GM18867 (cell line): ENCODE results near the gene TRIM15.
"Not testable (repeated sequence)": the region's sequence is repeated elsewhere in the genome, so short reads cannot be mapped to it uniquely, and the experiment has no call there.

ENCODE experiments used
- ATAC-seq: cut with Tn5 transposase; IDR thresholded peaks from one replicate; pipeline ENCODE4 v1.9.1; 2021; ENCODE audit warnings: mild to moderate bottlenecking, moderate library complexity; ENCODE audit not compliant: unreplicated experiment

Gene TRIM15

DNA sequence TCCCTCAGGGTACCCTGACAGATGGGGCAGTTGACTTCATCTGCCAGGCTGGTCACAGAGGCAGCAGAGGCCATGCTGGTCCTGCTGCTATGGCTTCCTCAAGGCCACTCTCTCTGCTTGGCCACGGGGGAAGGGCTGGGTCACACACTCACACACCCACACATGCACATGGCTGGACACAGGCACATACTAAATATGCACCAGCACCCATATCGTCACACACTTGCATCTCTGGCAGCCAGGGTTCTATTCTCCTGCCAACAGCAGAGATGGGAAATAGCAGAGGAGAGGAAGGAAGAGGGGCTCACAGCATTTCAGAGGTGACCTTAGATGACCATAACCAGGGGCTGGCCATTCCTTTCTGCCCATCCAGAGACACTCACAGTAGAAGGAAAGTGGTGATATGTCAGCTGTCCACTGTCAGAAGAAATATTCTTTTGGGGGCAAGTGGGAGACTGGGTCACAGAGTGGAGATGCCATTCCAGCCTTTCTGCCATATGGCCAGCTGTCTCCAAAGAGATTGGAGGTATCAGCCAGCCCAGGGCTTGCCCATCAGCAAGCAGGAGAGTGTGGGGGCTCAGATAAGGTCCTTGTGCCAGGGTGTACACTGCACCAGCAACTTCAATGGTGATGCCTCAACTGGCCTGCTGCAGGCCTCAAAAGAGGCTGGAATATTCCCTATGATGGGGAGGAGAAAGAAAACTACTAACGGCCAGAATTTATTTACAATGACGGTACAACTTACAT lies 2.4 kb upstream of the TRIM15 start, which contains the start of gene TRIM10:
Gene TRIM10 (minus strand): TSS at position 427 of the 747 bp plus-strand sequence. CDS start 353 bp downstream, at position 74.
- no peak for ATAC-seq

DNA sequence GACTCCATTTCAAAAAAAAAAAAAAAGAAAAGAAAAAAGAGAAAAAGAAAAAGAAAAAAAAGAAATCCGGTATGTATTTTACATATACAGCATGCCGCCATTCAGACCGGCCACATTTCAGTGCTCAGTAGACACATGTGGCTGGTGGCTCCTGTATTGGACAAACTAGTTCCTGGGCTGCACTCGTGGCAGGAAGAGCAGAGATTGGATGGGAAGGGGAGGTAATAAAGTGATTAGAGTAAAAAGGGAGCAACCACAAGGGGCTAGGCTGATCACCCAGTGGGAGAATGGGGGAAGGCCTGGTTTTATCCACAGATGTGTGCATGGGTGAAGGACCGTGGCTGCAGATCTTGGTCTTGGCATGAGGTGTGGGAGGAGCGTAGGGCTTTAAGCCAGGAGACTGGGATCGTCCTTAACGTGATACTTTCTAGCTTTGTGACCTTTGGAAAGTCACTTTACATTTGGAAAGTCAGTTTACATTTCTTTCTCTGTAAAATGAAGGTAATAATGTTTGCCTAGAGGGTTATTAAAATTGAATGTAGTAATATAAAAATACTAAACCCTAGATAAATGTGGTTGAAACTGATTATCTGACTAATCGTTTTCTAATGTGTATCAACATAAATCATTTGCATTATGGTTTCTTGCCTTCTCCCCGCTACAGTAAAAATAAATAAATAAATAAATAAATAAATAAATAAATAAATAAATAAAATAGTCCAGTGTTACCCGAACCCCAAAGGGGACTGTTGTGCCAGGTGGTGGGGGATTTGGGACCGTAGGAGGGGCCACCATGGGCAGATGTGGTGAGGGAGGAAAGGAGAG lies 869 bp upstream of the TRIM15 start:
- no peak for ATAC-seq

DNA sequence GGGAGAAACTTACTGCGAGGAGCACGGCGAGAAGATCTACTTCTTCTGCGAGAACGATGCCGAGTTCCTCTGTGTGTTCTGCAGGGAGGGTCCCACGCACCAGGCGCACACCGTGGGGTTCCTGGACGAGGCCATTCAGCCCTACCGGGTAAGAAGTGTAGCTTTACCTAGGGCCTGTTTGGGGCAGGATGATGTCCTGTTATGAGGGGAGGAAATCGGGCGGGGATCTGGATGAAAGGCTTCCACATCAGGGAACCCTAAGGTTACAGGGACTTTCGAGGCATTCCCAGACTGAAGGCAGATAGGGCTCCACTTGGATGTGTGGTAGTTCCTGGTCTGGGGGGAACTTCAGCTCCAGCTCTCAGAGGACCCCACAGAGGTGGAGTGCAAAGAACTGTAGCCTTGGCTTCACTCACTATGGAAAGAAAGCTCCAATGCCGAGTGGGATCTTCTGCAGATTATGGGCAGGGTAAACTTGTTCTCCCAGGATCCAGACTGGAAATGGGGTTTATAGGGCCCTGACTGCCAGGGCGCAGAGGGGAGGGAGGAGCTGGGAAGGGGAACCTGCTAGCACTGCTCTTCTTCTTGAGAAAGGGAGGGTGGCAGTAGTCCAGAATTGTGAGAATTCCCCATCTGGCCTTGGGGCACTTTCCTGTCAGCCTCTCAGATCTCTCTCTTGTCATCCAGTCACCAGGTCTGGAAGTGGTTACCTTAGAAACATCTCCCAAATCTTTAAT lies 740 bp downstream of the TRIM15 start:
- no peak for ATAC-seq

DNA sequence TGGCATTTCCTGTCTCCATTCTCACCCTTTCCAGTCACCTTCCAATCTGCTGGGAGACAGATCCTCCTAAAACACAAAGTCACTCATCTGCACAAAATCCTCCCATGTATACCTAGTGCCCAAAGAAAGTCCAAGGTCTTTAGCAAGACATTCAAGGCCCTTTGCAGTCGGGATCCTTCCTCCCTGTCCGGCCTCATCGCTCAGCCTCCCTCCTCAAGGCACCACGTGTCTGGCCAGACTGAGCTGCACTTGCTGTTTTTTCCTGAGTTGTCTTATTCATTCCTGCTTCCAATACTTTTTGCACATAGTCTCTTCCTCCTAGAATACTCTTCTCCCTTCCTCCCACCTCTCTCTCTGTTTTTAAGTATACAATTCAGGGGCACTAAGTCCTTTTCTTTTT lies 1.4 kb downstream of the TRIM15 start:
- no peak for ATAC-seq

DNA sequence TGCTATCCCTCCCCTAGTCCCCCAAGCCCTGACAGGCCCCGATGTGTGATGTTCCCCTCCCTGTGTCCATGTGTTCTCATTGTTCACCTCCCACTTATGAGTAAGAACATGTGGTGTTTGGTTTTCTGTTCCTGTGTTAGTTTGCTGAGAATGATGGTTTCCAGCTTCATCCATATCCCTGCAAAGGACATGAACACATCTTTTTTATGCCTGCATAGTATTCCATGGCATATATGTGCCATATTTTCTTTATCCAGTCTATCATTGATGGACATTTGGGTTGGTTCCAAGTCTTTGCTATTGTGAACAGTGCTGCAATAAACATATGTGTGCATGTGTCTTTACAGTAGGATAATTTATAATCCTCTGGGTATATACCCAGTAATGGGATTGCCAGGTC lies 1.9 kb downstream of the TRIM15 start:
- ATAC-seq = not testable (repeated sequence)

DNA sequence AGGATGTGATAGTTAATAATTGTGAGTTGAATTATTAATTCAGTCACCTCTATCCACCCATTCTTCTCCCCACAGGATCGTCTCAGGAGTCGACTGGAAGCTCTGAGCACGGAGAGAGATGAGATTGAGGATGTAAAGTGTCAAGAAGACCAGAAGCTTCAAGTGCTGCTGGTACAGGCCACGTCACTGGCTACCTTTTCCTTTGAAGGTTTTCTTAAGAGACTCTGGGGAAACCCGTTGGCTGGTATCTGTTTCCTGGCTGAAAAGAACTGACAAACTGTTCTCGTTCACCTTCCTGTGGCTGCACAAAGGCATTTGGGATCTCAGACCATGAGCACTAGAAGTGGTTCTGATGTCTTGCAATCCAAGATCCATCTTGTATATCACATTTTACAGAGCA lies 3.8 kb downstream of the TRIM15 start:
- ATAC-seq = no peak

DNA sequence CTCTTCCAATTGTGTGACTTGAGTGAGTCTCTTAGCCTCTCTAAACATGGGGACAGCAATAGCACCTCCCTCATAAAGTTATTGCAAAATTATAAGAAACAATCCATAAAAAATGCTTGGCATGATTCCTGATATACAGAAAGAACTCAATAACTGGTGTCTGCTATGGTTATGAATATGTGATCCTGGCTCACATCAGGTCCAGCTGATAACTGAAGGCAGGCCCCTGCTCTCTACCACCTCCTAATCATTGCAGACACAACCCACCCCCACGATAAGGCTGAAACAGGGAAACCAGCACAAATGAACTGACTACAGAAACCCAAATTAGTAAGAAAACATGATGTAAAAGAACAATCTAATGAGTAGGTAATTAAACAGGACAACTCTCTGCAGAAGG lies 5.4 kb downstream of the TRIM15 start:
- ATAC-seq = no peak

DNA sequence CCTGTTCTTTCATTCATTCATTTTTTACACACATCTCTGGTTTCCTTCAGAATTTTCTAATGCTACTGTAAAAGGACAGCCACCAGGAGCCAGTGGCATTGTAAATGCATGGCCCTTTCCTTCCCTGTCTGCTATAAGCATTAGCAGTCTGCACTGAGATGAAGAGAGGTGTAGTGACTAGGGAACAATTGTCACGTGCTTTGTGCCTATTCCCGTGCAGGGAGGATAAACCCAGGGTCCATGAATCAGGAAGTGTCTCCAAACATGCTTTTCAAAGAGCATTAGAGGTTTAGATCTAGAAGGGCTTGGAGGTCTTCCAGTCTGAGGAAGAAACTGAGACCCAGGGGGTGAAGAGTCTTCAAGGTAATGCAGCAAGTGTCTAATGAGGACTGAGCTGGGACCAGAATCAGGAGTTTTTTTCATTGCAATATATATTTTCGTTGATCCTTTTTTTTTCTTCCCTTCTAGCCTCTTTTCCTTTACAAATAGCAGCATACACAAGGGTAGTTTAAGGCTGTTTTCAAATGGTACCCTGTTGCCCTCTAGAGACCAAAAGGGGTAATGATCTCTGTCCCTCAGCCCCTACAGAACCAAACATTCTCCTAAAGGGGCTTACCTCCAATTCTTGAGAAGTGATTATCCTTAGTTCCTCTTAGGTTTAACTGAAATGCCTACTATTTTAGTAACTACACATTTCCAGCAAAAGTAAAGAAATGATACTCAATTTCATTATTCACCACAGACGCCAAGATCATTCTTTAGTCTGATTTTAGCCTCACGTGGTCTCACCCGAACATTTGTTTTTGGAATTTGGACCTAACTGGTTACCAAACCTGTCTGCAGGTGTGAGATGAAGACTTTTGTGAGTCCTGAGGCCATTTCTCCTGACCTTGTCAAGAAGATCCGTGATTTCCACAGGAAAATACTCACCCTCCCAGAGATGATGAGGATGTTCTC lies 6.6 kb downstream of the TRIM15 start:
- peak; percentile 51 for ATAC-seq

DNA sequence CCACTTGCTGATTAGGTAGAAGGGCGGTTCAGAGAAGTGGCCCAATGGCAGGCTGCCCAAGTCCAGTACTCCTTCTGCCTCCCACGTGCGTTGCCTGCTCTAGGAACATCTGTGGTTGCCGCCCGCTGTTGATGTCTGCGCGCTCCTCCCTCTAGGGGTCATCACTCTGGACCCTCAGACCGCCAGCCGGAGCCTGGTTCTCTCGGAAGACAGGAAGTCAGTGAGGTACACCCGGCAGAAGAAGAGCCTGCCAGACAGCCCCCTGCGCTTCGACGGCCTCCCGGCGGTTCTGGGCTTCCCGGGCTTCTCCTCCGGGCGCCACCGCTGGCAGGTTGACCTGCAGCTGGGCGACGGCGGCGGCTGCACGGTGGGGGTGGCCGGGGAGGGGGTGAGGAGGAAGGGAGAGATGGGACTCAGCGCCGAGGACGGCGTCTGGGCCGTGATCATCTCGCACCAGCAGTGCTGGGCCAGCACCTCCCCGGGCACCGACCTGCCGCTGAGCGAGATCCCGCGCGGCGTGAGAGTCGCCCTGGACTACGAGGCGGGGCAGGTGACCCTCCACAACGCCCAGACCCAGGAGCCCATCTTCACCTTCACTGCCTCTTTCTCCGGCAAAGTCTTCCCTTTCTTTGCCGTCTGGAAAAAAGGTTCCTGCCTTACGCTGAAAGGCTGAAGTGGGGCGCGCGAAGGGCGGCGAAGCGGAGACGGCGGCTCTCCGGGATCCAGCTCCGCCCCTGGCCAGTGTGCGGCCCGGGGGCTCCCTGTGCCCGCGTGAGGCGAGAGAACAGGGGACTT lies 8.5 kb downstream of the TRIM15 start:
- no peak for ATAC-seq

DNA sequence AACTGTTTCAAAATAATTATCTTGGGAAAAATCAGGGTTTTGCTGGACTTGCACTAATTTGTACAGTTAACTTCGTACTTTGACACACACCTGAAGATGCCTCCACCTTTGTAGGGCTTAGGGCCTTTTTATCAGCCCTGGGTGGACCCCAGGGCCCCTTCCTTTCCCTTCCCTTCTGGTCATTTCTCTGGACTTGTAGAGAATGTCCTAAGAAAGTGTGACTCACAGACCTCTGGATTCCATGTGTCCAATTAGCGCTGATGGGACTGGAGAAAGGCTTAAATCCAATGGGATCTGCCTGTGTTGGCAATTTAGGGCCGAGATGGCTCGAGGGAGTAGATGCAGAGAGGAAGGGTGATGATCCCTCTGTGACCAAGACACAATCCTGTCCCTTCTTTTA lies 9.3 kb downstream of the TRIM15 start:
- no peak for ATAC-seq

DNA sequence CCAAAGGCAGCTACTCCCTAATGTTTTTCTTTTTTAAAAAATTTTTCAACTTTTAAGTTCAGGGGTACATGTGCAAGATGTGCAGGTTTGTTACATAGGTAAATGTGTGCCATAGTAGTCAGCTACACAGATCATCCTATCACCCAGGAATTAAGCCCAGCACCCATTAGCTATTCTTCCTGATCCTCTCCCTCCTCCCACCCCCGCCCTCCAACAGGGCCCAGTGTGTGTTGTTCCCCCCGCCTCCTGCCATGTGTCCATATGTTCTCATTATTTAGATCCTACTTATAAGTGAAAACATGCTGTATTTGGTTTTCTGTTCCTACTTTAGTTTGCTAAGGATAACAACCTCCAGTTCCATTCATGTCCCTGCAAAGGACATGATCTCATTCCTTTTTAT lies 12.4 kb downstream of the TRIM15 start:
- ATAC-seq = no peak

DNA sequence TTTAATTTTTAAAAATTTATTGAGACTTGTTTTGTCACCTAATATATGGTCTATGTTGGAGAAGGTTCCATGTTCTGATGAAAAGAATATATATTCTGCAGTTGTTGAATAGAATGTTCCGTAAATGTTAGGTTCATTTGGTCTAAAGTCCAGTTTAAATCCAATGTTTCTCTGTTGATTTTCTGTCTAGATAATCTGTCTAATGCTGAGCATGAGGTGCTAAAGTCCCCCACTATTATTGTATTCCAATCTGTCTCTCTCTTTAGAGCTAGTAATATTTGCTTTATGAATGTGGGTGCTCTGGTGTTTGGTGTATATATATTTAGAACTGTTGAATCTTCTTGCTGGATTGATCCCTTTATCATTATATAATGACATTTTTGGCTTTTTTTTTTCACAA lies 15.5 kb downstream of the TRIM15 start:
- ATAC-seq = no peak

DNA sequence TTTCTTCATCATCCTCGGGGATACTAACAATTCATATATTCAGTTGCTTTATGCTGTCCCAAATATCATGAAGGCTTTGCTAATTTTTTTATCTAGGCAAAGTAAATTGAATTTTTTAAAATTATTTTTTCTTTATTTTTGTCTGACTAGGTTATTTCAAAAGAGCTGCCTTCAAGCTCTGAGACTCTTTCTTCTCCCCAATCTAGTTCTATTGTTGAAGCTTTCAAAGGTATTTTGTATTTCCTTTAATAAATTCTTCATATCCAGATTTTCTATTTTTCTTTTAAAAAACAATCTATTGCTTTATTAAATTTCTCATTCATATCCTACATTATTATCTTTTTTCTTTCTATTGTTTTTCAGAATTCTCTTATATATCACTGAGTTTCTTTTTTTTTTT lies 16.8 kb downstream of the TRIM15 start:
- ATAC-seq = no peak

DNA sequence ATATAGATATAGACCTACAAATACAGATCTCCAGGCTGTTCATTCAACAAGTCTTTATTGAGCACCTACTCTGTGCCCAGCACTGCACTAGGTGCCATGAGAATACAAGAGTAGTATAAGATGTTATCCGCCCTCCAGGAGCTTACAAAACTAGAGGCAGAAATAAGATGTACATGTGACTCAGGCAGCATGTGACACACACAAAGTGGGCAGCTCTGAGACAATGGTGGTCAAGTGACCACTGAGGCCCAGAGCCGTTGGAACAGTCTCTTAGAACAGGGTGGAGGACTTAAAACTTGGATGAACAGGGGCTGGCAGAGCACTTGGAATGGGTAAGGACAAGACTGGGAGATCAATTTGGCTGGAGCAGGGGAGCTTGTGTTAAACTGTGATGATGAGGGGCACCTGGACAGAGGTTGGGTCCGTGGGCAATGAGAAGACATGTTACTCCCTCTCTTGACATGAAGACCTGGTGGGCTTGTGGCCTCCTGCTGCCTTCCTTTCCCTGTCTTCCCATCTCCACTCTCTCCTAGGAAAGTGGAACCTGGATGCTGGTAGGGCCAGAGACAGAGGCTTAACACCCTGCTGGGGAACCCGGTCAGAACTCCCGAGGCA lies 21.2 kb downstream of the TRIM15 start:
- ATAC-seq = no peak

DNA sequence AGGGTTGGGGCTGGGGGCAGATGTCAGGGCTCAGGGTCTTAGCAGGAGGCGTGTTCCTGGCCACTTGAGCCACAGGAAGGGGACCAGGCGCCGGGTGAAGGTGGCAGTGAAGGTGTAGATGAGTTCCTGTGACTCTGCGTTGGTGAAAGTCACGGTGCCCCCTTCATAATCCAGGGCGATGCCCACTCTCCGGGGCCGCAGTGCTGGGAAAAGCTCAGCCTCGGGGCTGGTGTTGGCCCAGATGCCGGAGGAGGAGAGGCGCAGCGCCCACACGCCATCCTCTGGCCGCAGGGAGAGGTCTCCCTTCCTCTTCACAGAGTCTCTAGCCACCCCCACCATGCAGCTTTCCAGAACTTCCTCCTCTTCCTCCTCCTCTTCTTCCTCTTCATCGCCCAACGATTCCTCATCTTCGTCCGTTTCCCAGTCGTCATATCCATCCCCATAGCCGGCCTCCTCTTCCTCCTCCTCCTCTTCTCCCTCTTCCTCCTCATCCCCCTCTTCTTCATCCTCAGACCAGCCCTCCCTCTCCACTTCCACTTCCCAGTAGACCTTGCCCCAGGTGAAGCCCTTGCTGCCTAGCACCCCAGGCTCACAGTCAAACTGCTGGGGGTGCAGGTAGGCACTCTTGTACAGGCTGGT lies 22.6 kb downstream of the TRIM15 start:
- no peak for ATAC-seq

DNA sequence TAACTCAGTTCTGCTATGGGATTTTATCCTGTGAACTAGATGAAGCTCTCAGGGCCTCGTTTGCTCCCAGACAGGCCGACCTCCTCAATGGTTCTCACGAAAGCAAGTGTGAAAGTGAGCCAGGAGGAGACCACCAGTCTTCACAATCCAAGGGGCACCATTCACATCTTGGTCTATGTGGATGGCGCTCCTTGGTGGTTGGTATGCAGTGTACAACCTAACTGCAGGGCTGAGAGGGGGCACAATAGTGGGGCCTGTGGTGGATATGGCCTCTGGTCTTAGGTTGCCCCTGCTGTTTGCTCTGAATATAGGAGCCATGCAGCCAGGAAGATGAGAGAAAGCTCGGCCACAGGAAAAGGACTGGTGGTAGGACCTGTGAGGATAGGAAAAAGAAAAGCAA lies 25.2 kb downstream of the TRIM15 start:
- no peak for ATAC-seq

DNA sequence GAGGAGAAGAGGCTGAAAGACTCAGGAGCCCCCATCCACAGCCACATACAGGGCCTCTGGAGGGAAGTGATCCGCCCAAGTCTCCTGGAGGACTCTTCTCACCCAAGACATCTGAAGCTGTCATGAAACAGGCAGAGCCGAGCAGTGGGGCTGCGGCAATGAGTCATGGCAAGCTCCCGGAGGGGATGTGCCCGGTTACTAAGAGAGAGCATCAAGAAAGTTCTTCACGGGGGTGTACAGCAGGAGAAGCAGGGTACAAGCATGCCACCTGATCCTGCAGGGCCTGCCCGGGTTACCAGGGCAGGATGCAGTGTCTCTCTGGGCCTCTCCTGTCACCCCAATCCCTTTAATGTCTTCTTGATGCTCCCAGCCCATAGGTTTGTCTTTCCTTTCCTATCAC lies 28.7 kb downstream of the TRIM15 start:
- ATAC-seq = no peak

DNA sequence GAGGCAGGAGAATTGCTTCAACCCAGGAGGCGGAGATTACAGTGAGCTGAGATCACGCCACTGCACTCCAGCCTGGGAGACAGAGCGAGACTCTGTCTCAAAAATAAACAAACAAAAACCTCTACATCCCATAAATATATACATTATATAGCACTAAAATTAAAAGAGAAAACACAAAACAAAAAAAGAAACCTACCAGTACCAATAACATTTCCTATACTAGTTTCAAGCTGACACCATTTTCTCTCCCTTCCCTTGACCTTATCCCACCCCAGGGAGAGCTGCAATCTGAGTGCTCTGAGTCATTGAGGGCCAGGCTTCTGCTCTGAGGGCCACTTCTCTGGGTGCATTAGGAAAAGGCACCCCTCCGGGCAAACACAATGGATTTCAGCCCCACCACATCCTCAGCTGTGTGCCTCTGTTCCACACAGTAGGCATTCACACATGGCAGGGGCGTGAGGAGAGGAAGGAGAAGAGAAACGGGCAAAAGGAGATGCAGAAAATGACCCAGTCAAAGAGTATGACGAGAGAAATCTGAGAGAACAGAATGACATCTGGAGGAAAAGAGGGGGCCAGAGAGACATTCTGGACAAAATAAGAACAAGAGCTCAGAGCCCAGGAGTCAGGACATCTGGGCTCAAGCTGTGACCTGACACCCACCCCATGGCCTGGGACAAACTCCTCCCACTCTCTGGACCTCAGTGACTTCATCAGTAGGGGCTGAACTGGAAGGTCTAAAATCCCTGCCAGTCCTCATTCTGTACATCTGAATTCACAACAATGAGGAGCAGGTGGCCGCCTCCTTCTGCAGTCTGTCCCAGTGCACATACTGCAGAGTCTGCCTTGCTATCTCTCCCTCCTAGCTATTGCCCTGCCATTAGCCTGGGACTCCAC lies 31.7 kb downstream of the TRIM15 start:
- ATAC-seq = no peak
